ENCODE results near the gene IMMP2L.

GRCh38 chr7:110650328-110650727, 912.0 kb downstream of the IMMP2L start:
- TF ChIP-seq, protein P1, sequence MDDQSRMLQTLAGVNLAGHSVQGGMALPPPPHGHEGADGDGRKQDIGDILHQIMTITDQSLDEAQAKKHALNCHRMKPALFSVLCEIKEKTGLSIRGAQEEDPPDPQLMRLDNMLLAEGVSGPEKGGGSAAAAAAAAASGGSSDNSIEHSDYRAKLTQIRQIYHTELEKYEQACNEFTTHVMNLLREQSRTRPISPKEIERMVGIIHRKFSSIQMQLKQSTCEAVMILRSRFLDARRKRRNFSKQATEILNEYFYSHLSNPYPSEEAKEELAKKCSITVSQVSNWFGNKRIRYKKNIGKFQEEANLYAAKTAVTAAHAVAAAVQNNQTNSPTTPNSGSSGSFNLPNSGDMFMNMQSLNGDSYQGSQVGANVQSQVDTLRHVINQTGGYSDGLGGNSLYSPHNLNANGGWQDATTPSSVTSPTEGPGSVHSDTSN (IDR thresholded peaks at IDR 0.05), result no peak
- no peak for TF ChIP-seq CTCF (IDR thresholded peaks at IDR 0.05)
- TF ChIP-seq POLR2A (IDR thresholded peaks at IDR 0.05; ENCODE audit: low read length), result no peak
- no peak for TF ChIP-seq POLR2AphosphoS2 (conservative IDR thresholded peaks at IDR 0.05; ENCODE audit: low read length)

All from A549 (cell line).